ENCODE data around the gene COMMD8. TPM values are rescaled to one million over a fixed set of nuclear protein-coding genes. Genes with fewer than 3 reads are reported as not detected.

COMMD8 gene
- polyA plus RNA-seq, 2 donors: 14.8 to 21.4 TPM

DNA sequence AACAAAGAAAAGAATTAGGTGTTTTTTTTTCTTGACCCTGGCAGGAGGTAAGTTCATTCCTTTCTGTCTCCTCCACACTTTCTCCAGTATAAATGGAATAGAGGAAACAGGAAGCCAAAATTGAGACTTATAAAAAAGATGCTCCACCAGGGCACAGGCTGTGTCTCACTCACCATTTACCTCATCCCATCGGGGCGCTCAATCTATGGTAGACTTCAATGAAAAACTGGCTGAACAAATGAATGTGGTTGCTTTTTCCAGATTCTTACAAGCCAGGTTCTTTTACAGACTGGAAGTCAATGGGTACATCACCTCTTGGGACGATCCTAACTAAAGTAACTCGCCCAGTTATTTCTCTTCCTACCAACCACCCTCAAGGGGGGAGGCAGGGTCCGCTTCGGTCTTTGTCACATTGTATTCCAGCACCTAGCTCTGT is 685 bp downstream of the COMMD8 start:
- H3K27ac ChIP-seq (ENCODE audit: low read depth in 2 of 2, low read length in 1 of 2): peak overlapping the region; percentile 87 to 90
- H3K9me3 ChIP-seq (ENCODE audit: control insufficient read depth in 2 of 2, insufficient read depth in 1 of 2, low read depth in 1 of 2, low read length in 1 of 2): no peaks in the 10 kb centered on the region
- WGBS, 2 donors: 2 to 5% methylated on average over 6 of the region's 6 CpGs
- peak overlapping the region; percentile 63 to 94 for H3K4me3 ChIP-seq (ENCODE audit: low read depth in 1 of 2, low read length in 2 of 2)
- no peaks in the 10 kb centered on the region for H3K27me3 ChIP-seq (ENCODE audit: control insufficient read depth in 1 of 2, insufficient read depth in 2 of 2, low read length in 2 of 2)
- H3K36me3 ChIP-seq (ENCODE audit: control insufficient read depth in 2 of 2, insufficient read depth in 2 of 2, low read length in 1 of 2): no peaks in the 10 kb centered on the region
- no peaks in the 10 kb centered on the region for H3K4me1 ChIP-seq (ENCODE audit: control insufficient read depth in 2 of 2, insufficient read depth in 2 of 2, low read length in 1 of 2)

- Histone ChIP-seq H3K27me3 (ENCODE audit: control insufficient read depth in 1 of 2, insufficient read depth in 2 of 2, low read length in 2 of 2) (no peaks in the 10 kb centered on the region), H3K27ac (ENCODE audit: low read depth in 2 of 2, low read length in 1 of 2) (no peak overlapping the region), H3K36me3 (ENCODE audit: control insufficient read depth in 2 of 2, insufficient read depth in 2 of 2, low read length in 1 of 2) (peaks cover 2 to 5% of the 10 kb centered on the region in 2 donors), H3K4me1 (ENCODE audit: control insufficient read depth in 2 of 2, insufficient read depth in 2 of 2, low read length in 1 of 2) (no peaks in the 10 kb centered on the region), H3K9me3 (ENCODE audit: control insufficient read depth in 2 of 2, insufficient read depth in 1 of 2, low read depth in 1 of 2, low read length in 1 of 2) (peaks cover 0 to 2% of the 10 kb centered on the region in 2 donors), H3K4me3 (ENCODE audit: low read depth in 1 of 2, low read length in 2 of 2) (no peak overlapping the region)
- WGBS, 2 donors: 59 to 65% methylated on average over 4 of the region's 4 CpGs
Observed at GRCh38 chr4:47451657-47452056, 11.8 kb downstream of the COMMD8 start.

- Histone ChIP-seq H3K4me1 (ENCODE audit: control insufficient read depth in 2 of 2, insufficient read depth in 2 of 2, low read length in 1 of 2) (no peaks in the 10 kb centered on the region), H3K9me3 (ENCODE audit: control insufficient read depth in 2 of 2, insufficient read depth in 1 of 2, low read depth in 1 of 2, low read length in 1 of 2) (no peaks in the 10 kb centered on the region), H3K27ac (ENCODE audit: low read depth in 2 of 2, low read length in 1 of 2) (no peak overlapping the region), H3K4me3 (ENCODE audit: low read depth in 1 of 2, low read length in 2 of 2) (no peak overlapping the region), H3K27me3 (ENCODE audit: control insufficient read depth in 1 of 2, insufficient read depth in 2 of 2, low read length in 2 of 2) (no peaks in the 10 kb centered on the region), H3K36me3 (ENCODE audit: control insufficient read depth in 2 of 2, insufficient read depth in 2 of 2, low read length in 1 of 2) (no peaks in the 10 kb centered on the region)
- WGBS, 2 donors: 92 to 96% methylated on average over 2 of the region's 2 CpGs
Observed at GRCh38 chr4:47444031-47444430, 19.5 kb downstream of the COMMD8 start.

DNA sequence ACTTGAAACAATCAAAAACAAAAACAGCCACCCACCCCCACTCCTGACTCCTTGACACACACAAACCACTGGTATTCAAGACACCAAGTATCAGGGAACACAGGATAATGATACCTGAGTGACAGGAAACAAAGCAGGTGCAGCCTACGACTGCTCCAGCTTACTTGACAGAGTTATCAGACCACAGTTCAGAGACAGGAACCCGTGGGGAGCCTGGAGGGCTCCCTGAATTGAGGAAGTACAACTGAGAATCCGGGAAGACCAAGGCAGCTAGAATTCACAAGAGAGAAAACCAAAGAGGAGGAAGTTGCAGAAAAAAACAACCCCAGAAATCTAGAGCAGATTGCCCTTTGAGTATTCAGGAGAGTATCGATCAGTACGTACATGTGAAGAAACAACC is 20.5 kb downstream of the COMMD8 start:
- Histone ChIP-seq H3K9me3 (ENCODE audit: control insufficient read depth in 2 of 2, insufficient read depth in 1 of 2, low read depth in 1 of 2, low read length in 1 of 2) (no peaks in the 10 kb centered on the region), H3K4me1 (ENCODE audit: control insufficient read depth in 2 of 2, insufficient read depth in 2 of 2, low read length in 1 of 2) (no peaks in the 10 kb centered on the region), H3K27me3 (ENCODE audit: control insufficient read depth in 1 of 2, insufficient read depth in 2 of 2, low read length in 2 of 2) (no peaks in the 10 kb centered on the region), H3K36me3 (ENCODE audit: control insufficient read depth in 2 of 2, insufficient read depth in 2 of 2, low read length in 1 of 2) (no peaks in the 10 kb centered on the region), H3K4me3 (ENCODE audit: low read depth in 1 of 2, low read length in 2 of 2) (no peak overlapping the region), H3K27ac (ENCODE audit: low read depth in 2 of 2, low read length in 1 of 2) (no peak overlapping the region)
- 74 to 78% methylated on average over 5 of the region's 5 CpGs for WGBS, 2 donors

DNA sequence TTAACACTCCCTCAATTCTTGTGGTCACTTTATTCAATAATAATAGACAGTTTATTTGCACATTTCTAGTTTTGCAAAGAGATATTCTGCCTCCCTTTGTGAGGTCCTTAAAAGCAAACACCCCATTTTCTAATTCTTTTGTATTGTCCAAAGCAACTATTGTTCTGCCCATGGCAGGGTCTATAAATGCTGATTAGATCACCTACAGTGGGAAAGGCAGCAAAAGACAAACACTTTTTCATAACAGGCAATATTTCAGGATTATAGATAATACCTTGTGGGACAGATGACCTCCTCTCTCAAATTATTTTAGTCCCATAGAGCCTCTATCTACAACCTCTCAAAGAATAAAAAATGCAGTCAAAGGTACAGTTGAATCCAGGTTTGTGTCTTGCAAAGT is 28.6 kb downstream of the COMMD8 start:
- no peaks in the 10 kb centered on the region for H3K36me3 ChIP-seq (ENCODE audit: control insufficient read depth in 2 of 2, insufficient read depth in 2 of 2, low read length in 1 of 2)
- no peak overlapping the region for H3K27ac ChIP-seq (ENCODE audit: low read depth in 2 of 2, low read length in 1 of 2)
- no peak overlapping the region for H3K4me3 ChIP-seq (ENCODE audit: low read depth in 1 of 2, low read length in 2 of 2)
- no peaks in the 10 kb centered on the region for H3K4me1 ChIP-seq (ENCODE audit: control insufficient read depth in 2 of 2, insufficient read depth in 2 of 2, low read length in 1 of 2)
- no peaks in the 10 kb centered on the region for H3K27me3 ChIP-seq (ENCODE audit: control insufficient read depth in 1 of 2, insufficient read depth in 2 of 2, low read length in 2 of 2)
- H3K9me3 ChIP-seq (ENCODE audit: control insufficient read depth in 2 of 2, insufficient read depth in 1 of 2, low read depth in 1 of 2, low read length in 1 of 2): no peaks in the 10 kb centered on the region

DNA sequence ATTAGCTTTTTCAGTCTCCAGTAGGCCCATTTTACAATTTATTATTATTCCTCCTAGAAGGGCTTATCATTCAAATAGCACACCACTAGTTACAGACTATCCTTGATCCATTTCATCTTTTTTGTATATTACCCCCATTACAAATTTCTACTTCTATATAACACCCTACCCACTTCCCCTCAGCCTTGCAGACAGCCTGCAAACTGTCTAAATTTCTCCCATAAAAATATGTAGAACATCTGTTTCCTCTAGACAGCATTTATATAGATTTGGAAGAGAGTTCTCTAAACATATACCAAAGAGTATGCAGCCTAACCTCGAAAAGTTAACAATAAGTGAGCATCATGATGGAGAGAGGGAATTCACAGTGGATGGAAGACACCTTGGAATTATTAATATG is 30.8 kb downstream of the COMMD8 start:
- Histone ChIP-seq H3K27ac (ENCODE audit: low read depth in 2 of 2, low read length in 1 of 2) (no peak overlapping the region), H3K4me3 (ENCODE audit: low read depth in 1 of 2, low read length in 2 of 2) (no peak overlapping the region), H3K4me1 (ENCODE audit: control insufficient read depth in 2 of 2, insufficient read depth in 2 of 2, low read length in 1 of 2) (no peaks in the 10 kb centered on the region), H3K27me3 (ENCODE audit: control insufficient read depth in 1 of 2, insufficient read depth in 2 of 2, low read length in 2 of 2) (no peaks in the 10 kb centered on the region), H3K36me3 (ENCODE audit: control insufficient read depth in 2 of 2, insufficient read depth in 2 of 2, low read length in 1 of 2) (no peaks in the 10 kb centered on the region), H3K9me3 (ENCODE audit: control insufficient read depth in 2 of 2, insufficient read depth in 1 of 2, low read depth in 1 of 2, low read length in 1 of 2) (no peaks in the 10 kb centered on the region)
- WGBS, 2 donors: 64 to 66% methylated on average over 1 of the region's 1 CpG

DNA sequence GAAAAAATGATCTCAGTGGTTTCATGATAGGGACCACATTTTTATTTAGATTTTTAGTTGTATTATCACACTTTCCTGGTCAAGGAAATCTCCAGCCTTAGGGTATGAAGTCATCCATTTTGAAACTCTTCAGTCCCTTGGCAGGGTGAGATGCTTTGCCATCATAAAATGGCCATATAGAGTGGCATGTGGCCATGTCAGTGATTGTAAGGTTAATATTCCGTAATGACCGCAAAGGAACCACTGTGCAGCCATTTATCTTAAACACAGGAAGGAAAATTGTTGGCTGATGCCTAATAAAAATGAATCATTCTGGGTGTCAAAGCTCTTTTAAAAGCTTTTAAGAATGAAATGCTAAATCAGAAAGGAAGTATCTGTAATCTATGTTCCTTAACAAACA is 35.6 kb downstream of the COMMD8 start:
- no peaks in the 10 kb centered on the region for H3K4me1 ChIP-seq (ENCODE audit: control insufficient read depth in 2 of 2, insufficient read depth in 2 of 2, low read length in 1 of 2)
- no peaks in the 10 kb centered on the region for H3K9me3 ChIP-seq (ENCODE audit: control insufficient read depth in 2 of 2, insufficient read depth in 1 of 2, low read depth in 1 of 2, low read length in 1 of 2)
- no peaks in the 10 kb centered on the region for H3K36me3 ChIP-seq (ENCODE audit: control insufficient read depth in 2 of 2, insufficient read depth in 2 of 2, low read length in 1 of 2)
- H3K4me3 ChIP-seq (ENCODE audit: low read depth in 1 of 2, low read length in 2 of 2): no peak overlapping the region
- no peak overlapping the region for H3K27ac ChIP-seq (ENCODE audit: low read depth in 2 of 2, low read length in 1 of 2)
- no peaks in the 10 kb centered on the region for H3K27me3 ChIP-seq (ENCODE audit: control insufficient read depth in 1 of 2, insufficient read depth in 2 of 2, low read length in 2 of 2)
- WGBS, 2 donors: 77 to 86% methylated on average over 2 of the region's 2 CpGs

DNA sequence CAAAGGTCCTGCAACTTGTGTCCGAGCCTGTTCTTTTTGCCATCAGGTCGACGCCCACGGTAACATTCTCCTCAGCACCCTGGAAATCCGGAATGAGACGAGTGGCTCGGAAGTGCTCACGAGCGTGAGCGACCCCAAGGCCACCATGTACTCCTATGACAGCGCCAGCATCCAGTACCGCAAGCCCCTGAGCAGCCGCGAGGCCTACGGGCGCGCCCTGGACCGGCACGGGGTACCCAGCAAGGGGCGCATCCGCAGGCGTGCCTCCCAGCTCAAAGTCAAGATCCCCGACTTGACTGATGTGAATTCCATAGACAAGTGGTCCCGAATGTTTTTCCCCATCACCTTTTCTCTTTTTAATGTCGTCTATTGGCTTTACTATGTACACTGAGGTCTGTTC is 37.9 kb downstream of the COMMD8 start:
- no peaks in the 10 kb centered on the region for H3K9me3 ChIP-seq (ENCODE audit: control insufficient read depth in 2 of 2, insufficient read depth in 1 of 2, low read depth in 1 of 2, low read length in 1 of 2)
- no peaks in the 10 kb centered on the region for H3K4me1 ChIP-seq (ENCODE audit: control insufficient read depth in 2 of 2, insufficient read depth in 2 of 2, low read length in 1 of 2)
- H3K27ac ChIP-seq (ENCODE audit: low read depth in 2 of 2, low read length in 1 of 2): no peak overlapping the region
- no peaks in the 10 kb centered on the region for H3K36me3 ChIP-seq (ENCODE audit: control insufficient read depth in 2 of 2, insufficient read depth in 2 of 2, low read length in 1 of 2)
- WGBS, 2 donors: 94% methylated on average over 25 of the region's 25 CpGs
- no peaks in the 10 kb centered on the region for H3K27me3 ChIP-seq (ENCODE audit: control insufficient read depth in 1 of 2, insufficient read depth in 2 of 2, low read length in 2 of 2)
- H3K4me3 ChIP-seq (ENCODE audit: low read depth in 1 of 2, low read length in 2 of 2): no peak overlapping the region

GRCh38 chr4:47419296-47419695 is 44.2 kb downstream of the COMMD8 start:
- H3K4me1 ChIP-seq (ENCODE audit: control insufficient read depth in 2 of 2, insufficient read depth in 2 of 2, low read length in 1 of 2): no peaks in the 10 kb centered on the region
- no peak overlapping the region for H3K27ac ChIP-seq (ENCODE audit: low read depth in 2 of 2, low read length in 1 of 2)
- no peaks in the 10 kb centered on the region for H3K27me3 ChIP-seq (ENCODE audit: control insufficient read depth in 1 of 2, insufficient read depth in 2 of 2, low read length in 2 of 2)
- no peak overlapping the region for H3K4me3 ChIP-seq (ENCODE audit: low read depth in 1 of 2, low read length in 2 of 2)
- H3K36me3 ChIP-seq (ENCODE audit: control insufficient read depth in 2 of 2, insufficient read depth in 2 of 2, low read length in 1 of 2): no peaks in the 10 kb centered on the region
- H3K9me3 ChIP-seq (ENCODE audit: control insufficient read depth in 2 of 2, insufficient read depth in 1 of 2, low read depth in 1 of 2, low read length in 1 of 2): no peaks in the 10 kb centered on the region
- 59 to 61% methylated on average over 2 of the region's 2 CpGs for WGBS, 2 donors

DNA sequence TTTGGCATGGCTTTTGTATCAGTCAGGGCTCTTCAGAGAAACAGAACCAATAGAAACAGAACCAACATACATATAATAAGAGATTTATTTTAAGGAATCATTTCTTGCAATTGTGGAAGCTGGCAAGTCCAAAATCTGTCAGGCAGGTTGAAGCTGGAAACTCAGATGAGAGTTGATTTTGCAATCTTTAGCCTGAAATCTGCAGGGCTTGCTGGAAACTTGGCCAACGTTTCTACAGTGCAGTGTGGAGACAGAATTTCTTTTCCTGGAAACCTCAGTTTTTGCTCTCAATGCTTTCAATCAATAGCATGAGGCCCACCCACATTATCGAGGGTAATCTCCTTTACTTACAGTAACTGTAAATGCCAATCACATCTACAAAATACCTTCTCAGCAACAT is 45.4 kb downstream of the COMMD8 start:
- no peaks in the 10 kb centered on the region for H3K27me3 ChIP-seq (ENCODE audit: control insufficient read depth in 1 of 2, insufficient read depth in 2 of 2, low read length in 2 of 2)
- H3K4me1 ChIP-seq (ENCODE audit: control insufficient read depth in 2 of 2, insufficient read depth in 2 of 2, low read length in 1 of 2): no peaks in the 10 kb centered on the region
- H3K27ac ChIP-seq (ENCODE audit: low read depth in 2 of 2, low read length in 1 of 2): no peak overlapping the region
- H3K36me3 ChIP-seq (ENCODE audit: control insufficient read depth in 2 of 2, insufficient read depth in 2 of 2, low read length in 1 of 2): no peaks in the 10 kb centered on the region
- H3K4me3 ChIP-seq (ENCODE audit: low read depth in 1 of 2, low read length in 2 of 2): no peak overlapping the region
- 44 to 49% methylated on average over 2 of the region's 2 CpGs for WGBS, 2 donors
- H3K9me3 ChIP-seq (ENCODE audit: control insufficient read depth in 2 of 2, insufficient read depth in 1 of 2, low read depth in 1 of 2, low read length in 1 of 2): no peaks in the 10 kb centered on the region
